Amygdala (tissue), 56 donors: ENCODE measurements around the gene DGKB.
A peak's percentile ranks its signal among the peaks of the same experiment; 100 is the strongest.
"Not testable (repeated sequence)": the region's sequence is repeated elsewhere in the genome, so short reads cannot be mapped to it uniquely, and the experiment has no call there.

ENCODE experiments used
- DNase-seq, 56 donors: peaks; one replicate each; lab custom pipeline; 2025; lab: John Stamatoyannopoulos, UW

The DGKB gene

DNA sequence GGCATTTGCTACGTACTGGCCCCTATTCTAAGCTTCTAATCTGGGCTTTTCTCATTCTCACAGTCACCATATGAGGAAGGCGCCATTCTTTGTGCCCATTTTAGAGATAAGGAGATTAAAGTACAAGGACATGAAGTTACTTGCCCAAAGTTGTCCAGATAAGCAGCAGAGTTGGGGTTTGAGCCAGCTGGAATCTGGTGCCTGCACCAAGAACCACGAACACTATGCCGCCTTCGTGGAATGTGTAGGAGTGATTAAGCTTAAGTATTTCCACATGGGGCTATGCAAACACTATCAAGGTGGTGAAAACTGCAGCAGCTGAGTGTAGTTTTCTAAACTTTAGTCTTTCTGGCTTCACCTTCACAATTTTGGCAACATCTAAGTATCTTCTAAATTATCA is 570.4 kb downstream of the DGKB start:
- DNase-seq: no peak

GRCh38 chr7:14324767-14325166 is 577.8 kb downstream of the DGKB start:
- DNase-seq: no peak

DNA sequence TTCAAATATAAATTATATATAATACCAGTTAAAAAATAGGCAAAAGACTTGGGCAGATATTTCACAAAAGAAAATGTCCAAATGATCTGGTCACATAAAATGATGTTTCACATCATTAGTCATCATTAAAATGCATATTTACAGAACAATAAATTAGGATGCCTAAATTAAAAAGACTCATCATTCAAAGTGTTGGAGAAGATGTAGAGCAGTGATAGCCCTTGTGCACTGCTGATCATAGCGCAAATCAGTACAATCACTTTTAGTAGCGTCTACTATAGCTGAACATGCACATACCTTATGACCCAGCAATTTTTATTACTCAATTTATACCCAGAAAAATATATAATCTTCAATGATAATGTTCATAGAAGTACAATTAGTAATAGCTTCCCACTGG is 579.8 kb downstream of the DGKB start:
- DNase-seq: no peak

DNA sequence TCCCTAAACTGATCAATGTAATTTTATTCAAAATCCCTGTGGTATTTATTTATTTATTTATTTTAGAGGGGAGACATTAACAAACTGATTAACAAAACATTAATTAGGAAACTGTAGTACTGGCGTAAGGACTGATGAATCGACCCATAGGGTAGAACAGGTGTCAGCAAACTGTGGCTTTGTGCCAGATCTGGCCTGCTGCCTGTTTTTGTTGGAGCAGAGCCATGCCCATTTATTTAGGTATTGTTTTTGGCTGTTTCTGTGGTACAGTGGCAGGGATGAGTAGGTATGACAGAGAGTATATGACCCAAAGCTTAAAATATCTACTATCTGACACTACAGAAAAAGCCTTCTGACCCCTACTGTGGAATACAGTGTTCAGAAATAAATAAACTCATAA is 580.6 kb downstream of the DGKB start:
- DNase-seq: no peak

GRCh38 chr7:14309432-14309831 is 593.1 kb downstream of the DGKB start:
- no peak for DNase-seq

GRCh38 chr7:14305233-14305866 is 597.2 kb downstream of the DGKB start:
- no peak for DNase-seq

- no peak for DNase-seq
Observed at GRCh38 chr7:14303536-14303935, 599.0 kb downstream of the DGKB start.

GRCh38 chr7:14294637-14295036 is 607.9 kb downstream of the DGKB start:
- no peak for DNase-seq

GRCh38 chr7:14293434-14293833 is 609.1 kb downstream of the DGKB start:
- DNase-seq: no peak

- no peak for DNase-seq
Observed at GRCh38 chr7:14292737-14293136, 609.8 kb downstream of the DGKB start.

- no peak for DNase-seq
Observed at GRCh38 chr7:14289957-14290356, 612.6 kb downstream of the DGKB start.

GRCh38 chr7:14288701-14289100 is 613.9 kb downstream of the DGKB start:
- peak in 1 of 56 donors; percentile 1 for DNase-seq

GRCh38 chr7:14287398-14287797 is 615.2 kb downstream of the DGKB start:
- DNase-seq: no peak

GRCh38 chr7:14286036-14286435 is 616.5 kb downstream of the DGKB start:
- DNase-seq: no peak

DNA sequence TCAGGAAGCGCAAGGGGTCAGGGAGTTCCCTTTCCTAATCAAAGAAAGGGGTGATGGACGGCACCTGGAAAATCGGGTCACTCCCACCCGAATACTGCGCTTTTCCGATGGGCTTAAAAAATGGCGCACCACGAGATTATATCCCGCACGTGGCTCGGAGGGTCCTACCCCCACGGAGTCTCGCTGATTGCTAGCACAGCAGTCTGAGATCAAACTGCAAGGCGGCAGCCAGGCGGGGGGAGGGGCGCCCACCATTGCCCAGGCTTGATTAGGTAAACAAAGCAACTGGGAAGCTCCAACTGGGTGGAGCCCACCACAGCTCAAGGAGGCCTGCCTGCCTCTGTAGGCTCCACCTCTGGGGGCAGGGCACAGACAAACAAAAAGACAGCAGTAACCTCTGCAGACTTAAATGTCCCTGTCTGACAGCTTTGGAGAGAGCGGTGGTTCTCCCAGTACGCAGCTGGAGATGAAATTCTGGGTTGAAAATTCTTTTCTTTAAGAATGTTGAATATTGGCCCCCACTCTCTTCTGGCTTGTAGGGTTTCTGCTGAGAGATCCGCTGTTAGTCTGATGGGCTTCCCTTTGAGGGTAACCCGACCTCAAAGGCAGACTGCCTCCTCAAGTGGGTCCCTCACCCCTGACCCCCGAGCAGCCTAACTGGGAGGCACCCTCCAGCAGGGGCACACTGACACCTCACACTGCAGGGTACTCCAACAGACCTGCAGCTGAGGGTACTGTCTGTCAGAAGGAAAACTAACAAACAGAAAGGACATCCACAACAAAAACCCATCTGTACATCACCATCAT is 623.3 kb downstream of the DGKB start:
- not testable (repeated sequence) for DNase-seq

GRCh38 chr7:14275356-14275755 is 627.2 kb downstream of the DGKB start:
- DNase-seq: no peak

DNA sequence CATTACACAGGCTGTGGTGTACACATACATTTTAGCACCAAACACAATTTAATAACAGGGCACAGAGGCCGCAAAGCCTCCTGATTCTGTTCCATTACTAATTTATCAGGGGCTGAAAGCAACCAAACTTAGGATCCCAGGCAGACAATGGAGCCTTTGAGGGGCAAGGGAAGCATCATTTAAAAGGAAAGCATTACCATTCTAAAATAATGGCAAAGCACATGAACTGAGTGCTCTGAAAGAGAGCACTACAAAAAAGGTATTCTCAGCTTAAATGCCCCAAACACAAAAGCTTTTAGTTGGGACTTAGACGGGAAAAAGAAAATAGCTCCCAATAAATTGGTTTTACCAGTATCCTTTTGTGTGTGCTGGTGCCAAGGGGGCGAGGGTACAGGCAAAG is 631.1 kb downstream of the DGKB start:
- no peak for DNase-seq

DNA sequence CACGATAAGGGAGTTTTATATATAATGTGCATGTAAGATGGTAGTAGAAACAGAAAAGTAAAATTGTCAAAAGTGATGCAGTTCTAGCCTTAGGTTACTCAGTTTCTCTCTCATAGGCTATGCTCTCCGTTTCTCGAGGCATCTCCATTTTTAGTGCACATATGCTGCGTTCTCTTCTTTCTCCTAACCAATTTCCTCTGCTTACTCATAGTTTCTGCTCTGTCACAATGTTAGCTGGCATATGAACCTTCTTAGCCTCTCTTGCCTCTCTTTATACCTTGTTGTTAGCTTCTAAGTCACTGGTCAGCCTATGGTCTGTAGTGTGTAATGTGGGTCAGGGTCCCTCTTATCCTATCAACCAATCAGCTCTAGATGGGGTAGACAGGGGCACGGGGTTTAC is 632.5 kb downstream of the DGKB start:
- no peak for DNase-seq

DNA sequence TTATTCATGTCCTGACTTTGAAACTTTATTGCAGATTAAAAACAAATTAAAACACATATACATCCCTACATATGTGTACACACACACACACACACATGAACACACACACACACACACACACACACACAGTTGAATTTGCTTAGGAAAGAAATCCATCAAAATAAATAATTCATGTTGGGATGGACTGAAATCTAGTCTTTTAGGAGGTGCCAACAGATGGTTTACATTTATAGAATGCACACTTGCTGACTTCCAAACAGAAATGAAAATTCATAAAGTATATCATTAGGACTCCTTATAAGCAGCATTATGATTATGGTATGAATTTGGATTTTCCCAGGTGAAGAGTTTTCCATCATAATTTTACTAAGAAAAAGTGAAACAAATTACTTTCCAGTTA is 642.5 kb downstream of the DGKB start:
- no peak for DNase-seq

GRCh38 chr7:14258861-14259260 is 643.7 kb downstream of the DGKB start:
- no peak for DNase-seq

- DNase-seq: no peak
Observed at GRCh38 chr7:14258441-14258840, 644.1 kb downstream of the DGKB start.

- no peak for DNase-seq
Observed at GRCh38 chr7:14252458-14252857, 650.1 kb downstream of the DGKB start.
